ENCODE data around the gene GNL3. TPM values are rescaled to one million over a fixed set of nuclear protein-coding genes. Genes with fewer than 3 reads are reported as not detected.

GNL3 gene
- total RNA-seq, 1 donor from 2014 or later = 85.9 TPM

- Mint-ChIP-seq H3K4me3 (ENCODE audit: low read depth) (peak overlapping the region; percentile 95), H3K36me3 (ENCODE audit: insufficient read depth) (no peaks in the 10 kb centered on the region), H3K27ac (peak overlapping the region; percentile 91), H3K9me3 (ENCODE audit: low read depth) (no peaks in the 10 kb centered on the region), H3K4me1 (ENCODE audit: low read depth) (peaks cover 16% of the 10 kb centered on the region), H3K27me3 (no peaks in the 10 kb centered on the region)
- no peak for DNase-seq (ENCODE audit: low spot score, unreplicated experiment)
- no peak for TF ChIP-seq CTCF (IDR thresholded peaks at IDR 0.05; ENCODE audit: unreplicated experiment)
Measured at GRCh38 chr3:52705438-52705687, 19.5 kb downstream of the GNL3 start.

DNA sequence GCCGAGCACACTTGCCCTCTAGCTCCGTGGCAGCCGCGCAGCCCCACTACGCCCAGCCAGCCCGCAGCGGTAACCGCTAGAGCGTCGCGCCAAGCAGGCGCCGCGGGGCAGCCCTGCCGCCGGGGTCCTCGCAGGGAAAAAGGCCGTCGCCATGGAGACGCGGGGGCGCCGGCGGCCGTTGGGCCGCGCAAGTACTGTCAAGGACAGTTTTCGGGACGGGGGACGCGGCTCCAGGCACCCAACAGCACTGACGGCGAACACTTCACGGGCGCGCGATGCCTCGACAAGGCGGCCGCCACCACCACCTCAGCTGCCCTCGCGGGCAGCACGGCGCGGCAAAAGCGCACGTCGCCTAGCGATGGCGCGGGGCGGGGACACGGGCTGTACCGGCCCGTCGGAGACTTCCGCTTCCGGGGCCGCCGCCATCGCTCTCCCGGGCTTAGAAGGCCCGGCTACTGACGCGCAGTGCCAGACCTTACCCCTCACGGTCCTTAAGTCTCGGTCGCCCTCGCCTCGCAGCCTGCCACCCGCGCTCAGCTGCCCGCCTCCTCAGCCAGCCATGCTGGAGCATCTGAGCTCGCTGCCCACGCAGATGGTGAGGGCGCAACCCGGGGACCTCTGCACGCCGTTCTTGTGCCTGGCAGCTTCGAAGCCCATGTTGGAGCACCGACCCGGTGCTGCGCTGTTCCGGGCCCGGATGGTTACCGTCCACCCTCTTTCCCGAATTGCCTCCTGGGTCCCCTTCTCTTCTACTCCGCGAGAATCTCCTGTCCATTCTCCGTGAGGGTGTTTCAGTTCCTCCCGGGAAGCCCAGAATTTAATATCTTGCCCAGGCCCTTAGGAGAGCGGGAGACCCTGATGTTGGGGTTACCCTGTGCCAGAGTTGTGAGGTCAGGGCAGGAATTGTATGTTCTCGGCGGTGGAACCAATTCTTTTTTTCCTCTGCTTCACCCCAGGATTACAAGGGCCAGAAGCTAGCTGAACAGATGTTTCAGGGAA, 20.2 kb downstream of the GNL3 start, which contains the start of the genes GLT8D1 and SPCS1:
TSS of gene GLT8D1 (minus strand) at position 104 of the 999 bp plus-strand sequence. CDS start 5,331 bp downstream, outside the sequence.
TSS of gene SPCS1 (plus strand) at position 419 of the 999 bp plus-strand sequence. CDS start at position 560, 141 bp downstream.
- Mint-ChIP-seq H3K9me3 (ENCODE audit: low read depth) (no peaks in the 10 kb centered on the region), H3K4me3 (ENCODE audit: low read depth) (peak within 1 kb of the TSS; percentile 95), H3K27me3 (no peaks in the 10 kb centered on the region), H3K4me1 (ENCODE audit: low read depth) (peaks cover 16% of the 10 kb centered on the region), H3K36me3 (ENCODE audit: insufficient read depth) (no peaks in the 10 kb centered on the region), H3K27ac (peak within 1 kb of the TSS; percentile 96)
- peak; percentile 63 for DNase-seq (ENCODE audit: low spot score, unreplicated experiment)
- TF ChIP-seq CTCF (IDR thresholded peaks at IDR 0.05; ENCODE audit: unreplicated experiment) = no peak

GRCh38 chr3:52707585-52707984, 21.8 kb downstream of the GNL3 start:
- Mint-ChIP-seq H3K4me1 (ENCODE audit: low read depth) (peaks cover 16% of the 10 kb centered on the region), H3K27me3 (no peaks in the 10 kb centered on the region), H3K36me3 (ENCODE audit: insufficient read depth) (peaks cover 4% of the 10 kb centered on the region), H3K27ac (no peak overlapping the region), H3K4me3 (ENCODE audit: low read depth) (peak overlapping the region; percentile 59), H3K9me3 (ENCODE audit: low read depth) (no peaks in the 10 kb centered on the region)
- no peak for DNase-seq (ENCODE audit: low spot score, unreplicated experiment)
- TF ChIP-seq CTCF (IDR thresholded peaks at IDR 0.05; ENCODE audit: unreplicated experiment) = no peak

- H3K36me3 Mint-ChIP-seq (ENCODE audit: insufficient read depth) = peaks cover 9% of the 10 kb centered on the region
- no peaks in the 10 kb centered on the region for H3K27me3 Mint-ChIP-seq
- H3K9me3 Mint-ChIP-seq (ENCODE audit: low read depth) = no peaks in the 10 kb centered on the region
- no peak overlapping the region for H3K27ac Mint-ChIP-seq
- TF ChIP-seq CTCF (IDR thresholded peaks at IDR 0.05; ENCODE audit: unreplicated experiment) = no peak
- no peak overlapping the region for H3K4me3 Mint-ChIP-seq (ENCODE audit: low read depth)
- DNase-seq (ENCODE audit: low spot score, unreplicated experiment) = no peak
- H3K4me1 Mint-ChIP-seq (ENCODE audit: low read depth) = peaks cover 5% of the 10 kb centered on the region
Measured at GRCh38 chr3:52710512-52710911, 24.7 kb downstream of the GNL3 start.

DNA sequence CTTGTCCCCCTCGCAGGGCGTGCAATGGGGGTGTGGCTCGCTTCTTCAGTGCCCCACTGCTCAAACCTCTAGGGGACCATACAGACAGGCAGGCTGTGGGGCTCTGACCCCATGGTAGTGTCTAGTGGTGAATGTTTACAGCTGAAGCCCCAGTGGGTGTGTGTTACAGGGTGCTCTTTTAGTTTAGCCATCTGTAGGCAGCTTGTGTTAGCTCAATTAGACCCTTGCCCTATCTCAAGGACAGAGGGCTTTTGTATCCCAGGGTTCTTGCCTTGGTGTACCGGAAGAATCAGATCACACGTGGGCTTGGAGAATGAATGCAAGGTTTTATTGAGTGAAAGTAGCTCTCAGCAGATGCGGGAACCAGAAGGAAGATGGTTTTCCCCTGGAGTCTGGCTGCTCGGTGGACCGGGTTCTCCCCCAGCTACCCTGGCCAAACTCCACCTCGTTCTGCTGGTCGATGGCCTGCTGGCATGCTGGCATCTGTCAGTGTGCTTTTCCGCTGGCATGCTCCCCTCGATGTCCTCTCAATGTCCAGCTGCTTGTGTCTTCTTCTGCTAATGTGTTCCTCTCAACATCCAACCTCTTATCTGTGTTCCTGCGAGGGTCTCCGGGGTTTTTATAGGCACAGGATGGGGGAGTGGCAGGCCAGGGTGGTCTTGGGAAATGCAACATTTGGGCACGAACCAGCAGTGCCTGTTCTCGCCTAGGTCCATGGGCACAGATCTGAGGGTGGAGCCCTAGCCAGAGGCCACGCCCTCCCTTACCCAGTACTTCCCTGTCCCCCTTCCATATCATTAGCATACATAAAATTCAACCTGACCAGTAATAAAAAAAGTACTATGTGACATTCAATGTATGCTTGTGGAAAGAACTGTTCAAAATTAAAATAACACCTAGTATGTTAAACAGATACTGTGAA, 26.7 kb downstream of the GNL3 start:
- Mint-ChIP-seq H3K4me1 (ENCODE audit: low read depth) (peaks cover 2% of the 10 kb centered on the region), H3K4me3 (ENCODE audit: low read depth) (no peak overlapping the region), H3K9me3 (ENCODE audit: low read depth) (no peaks in the 10 kb centered on the region), H3K27ac (no peak overlapping the region), H3K36me3 (ENCODE audit: insufficient read depth) (peaks cover 9% of the 10 kb centered on the region), H3K27me3 (no peaks in the 10 kb centered on the region)
- no peak for TF ChIP-seq CTCF (IDR thresholded peaks at IDR 0.05; ENCODE audit: unreplicated experiment)
- no peak for DNase-seq (ENCODE audit: low spot score, unreplicated experiment)
